HG03066 (cell line): ENCODE measurements around the gene PHACTR3.

ENCODE experiments used
- ATAC-seq: cut with Tn5 transposase; IDR thresholded peaks from one replicate; pipeline ENCODE4 v1.9.1; 2021; ENCODE audit warnings: low read depth; ENCODE audit not compliant: unreplicated experiment

The PHACTR3 gene

DNA sequence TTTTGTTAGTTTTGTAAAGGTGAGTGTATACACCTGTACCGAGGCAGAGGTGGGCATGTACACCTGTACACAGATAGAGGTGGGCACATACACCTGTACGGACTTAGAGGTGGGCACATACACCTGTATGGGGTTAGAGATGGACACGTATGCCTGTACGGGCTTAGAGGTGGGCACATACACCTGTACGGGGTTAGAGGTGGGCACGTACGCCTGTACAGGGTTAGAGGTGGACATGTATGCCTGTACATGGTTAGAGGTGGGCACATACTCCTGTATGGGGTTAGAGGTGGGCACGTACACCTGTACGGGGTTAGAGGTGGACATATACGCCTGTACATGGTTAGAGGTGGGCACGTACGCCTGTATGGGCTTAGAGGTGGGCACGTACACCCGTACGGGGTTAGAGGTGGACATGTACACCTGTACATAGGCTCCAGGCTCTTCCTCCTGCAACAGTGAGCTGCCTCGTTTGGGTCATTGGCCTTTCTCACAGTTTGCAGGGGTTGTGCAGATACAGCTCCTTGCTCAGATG is 63.7 kb downstream of the PHACTR3 start:
- ATAC-seq = no peak

DNA sequence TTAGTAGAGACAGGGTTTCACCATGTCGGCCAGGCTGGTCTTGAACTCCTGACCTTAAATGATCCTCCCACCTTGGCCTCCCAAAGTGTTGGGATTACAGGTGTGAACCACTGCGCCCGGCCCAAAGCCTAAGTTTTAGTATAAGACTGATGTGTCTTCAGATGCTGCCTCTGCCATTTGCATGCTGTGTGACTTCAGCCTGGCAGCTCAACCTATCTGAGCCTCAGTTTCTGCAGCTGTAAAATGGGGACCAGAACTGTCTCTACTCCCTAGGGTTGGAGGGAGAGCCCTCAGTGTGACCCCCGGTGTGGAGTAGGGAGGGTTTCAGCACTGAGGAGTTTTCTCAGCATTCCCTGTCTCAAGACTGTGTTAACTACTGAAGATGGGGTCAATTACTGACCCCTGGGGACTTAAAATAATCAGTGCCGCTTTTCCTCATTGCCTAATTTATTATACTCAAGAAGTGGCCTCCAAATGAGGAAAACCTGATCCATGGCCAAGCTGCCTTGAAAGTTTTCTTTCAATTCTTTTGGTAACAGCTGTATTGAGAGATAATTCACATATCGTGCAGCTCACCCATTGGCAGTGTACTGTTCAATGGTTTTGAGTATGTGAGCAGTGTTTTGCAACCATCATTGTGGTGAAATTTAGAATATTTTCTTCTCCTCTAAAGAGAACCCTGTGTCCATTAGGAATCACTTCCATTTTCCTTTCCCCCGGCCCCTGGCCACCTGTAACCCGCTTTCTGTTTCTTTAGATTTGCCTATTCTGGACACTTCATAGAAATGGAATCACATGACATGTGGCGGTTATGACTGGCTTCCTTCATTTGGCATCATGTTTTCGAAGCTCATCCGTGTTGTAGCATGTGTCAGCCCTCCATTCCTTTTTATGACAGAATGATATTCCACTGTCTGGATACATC is 64.8 kb downstream of the PHACTR3 start:
- no peak for ATAC-seq

DNA sequence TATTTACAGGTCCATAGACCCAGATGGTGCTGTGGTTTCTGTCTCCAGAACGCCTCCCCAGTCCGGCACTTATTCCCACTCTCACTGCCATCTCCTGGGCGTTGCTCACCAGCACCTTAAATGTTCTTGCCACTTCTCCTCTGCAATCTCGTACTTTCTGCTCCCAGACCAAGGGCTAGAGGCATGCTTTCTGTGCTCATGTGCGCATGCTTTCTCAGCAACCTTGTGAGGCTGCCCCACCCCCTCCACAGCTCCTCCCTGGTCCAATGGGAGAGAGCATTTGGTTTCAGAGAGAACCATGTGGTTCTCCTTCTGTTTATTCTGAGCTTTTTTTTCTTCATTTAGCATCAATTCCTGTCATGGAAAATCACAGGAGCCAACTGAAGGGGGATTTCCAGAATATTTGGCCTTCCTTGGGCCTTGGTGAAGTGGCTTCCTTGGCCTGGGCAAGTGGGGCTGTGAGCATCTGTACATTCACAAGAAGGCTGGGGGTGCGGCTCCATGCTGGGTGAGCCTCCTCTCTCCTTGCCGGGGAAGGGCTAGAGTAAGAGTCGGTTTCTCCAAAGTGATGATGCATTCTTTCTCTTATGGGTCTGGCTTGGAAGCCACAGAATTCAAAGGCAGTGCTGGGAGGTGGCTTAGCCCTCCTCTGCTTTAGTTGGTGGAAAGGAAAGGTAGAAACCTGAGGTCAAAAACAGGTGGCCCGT is 66.6 kb downstream of the PHACTR3 start:
- no peak for ATAC-seq

DNA sequence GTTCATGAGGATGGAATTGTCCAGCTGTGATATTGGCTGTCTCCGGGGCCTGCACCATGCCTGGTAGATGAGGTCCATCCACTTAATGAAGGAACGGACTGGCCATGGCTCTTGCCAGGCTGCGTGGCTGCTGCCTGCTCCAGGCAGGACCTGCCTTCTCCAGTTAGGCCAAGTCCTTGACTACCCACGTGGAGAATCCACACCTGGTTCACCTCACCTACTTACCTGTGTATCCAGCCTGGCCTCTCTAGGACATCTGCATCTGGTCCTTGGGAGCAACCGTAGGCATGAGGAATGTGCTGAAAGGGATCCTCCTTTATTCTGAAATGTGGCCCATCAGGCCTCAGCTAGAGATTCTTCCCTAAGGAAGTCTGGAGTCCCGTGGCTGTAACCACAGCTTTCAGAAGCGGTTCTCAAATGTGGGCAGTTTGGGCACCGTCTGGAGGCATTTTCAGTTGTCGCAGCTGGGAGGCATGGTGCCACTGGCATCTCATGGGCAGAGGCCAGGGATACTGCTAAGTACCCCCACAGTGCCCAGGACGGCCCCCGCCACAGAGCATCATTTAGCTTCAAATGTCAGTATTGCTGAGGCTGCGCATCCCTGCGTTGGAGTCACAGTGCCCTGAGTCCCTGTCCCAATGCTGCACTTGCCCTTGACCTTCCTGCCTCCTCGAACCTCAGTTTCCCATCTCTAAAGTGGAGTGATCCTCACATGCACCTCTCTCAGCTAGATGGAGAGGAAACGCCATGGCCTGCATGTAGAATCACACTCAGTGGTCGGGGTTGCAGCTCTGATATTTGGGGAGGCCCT is 67.5 kb downstream of the PHACTR3 start:
- ATAC-seq = no peak

DNA sequence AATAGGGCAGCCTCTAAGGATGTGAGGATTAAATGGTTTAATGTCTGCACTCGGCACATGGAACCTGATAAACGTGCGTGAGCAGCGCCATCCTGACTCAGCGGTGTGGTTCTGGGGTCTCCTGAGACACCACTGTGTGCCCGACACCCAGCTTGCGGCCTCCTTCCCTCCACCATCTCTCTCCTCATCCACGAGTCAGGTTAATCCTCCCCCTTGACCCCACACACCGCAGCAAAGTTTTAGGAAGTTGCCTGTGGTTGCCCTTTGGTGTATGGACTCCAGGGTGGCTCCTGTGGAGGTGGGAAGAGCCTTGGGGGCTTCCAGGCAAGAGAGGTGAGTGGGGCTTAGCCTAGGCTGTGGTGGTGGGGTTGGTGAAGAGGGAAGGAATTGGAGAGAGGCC is 68.2 kb downstream of the PHACTR3 start:
- no peak for ATAC-seq

DNA sequence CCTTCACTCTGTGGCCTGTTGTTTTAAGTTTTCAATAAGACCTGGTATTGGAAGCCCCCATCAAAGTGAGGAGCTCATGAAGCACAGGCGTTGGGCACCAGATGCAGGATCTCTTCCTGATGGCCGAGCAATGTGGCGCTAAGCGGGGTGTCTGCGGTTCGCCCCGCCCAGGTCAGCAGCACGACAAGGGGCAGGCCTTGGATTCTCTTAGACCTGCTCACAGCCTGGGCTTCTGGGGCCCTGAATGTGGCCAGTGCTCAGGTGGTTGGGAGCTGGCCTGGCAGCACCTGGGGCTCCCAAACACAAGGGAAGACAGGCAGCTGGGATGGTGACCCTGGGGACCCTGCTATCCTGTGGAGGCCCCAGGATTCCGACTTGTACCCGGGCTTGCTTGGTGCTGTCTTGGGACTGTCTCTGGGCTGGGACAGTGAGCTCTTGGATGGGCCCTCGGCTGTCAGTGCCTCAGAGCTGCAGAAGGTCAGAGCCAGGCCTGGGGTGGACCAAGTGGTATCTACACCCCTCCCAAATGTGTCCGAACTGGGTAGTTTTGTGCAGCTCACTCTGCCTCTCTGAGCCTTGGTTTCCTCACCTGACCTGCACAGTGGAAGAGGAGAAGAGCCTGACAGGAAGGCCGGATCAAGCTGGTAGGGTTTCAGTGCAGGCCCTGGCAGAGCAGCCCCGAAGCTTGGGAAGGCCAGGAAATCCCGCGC is 69.1 kb downstream of the PHACTR3 start:
- ATAC-seq = no peak

DNA sequence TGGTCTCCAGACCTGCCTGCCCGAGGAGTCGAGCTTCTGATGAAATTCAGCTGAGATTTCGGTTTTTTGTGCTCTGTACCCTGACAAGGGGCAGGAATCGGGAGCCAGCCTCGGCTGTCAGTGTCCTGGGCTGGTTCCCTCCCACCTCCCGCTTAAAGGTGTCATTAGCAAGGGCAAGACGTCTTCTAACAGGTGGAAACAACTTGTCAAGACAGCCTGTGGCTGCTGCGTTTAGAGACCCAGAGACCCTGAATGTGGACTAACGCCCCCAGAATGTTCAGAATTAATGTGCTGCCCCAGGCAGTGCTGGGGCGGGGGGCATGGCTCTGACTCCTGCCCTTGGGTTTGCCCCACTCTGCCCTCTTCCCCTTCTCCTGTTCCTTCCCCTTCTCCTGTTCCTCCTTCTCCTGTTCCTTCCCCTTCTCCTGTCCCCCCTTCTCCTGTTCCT is 69.7 kb downstream of the PHACTR3 start:
- no peak for ATAC-seq

DNA sequence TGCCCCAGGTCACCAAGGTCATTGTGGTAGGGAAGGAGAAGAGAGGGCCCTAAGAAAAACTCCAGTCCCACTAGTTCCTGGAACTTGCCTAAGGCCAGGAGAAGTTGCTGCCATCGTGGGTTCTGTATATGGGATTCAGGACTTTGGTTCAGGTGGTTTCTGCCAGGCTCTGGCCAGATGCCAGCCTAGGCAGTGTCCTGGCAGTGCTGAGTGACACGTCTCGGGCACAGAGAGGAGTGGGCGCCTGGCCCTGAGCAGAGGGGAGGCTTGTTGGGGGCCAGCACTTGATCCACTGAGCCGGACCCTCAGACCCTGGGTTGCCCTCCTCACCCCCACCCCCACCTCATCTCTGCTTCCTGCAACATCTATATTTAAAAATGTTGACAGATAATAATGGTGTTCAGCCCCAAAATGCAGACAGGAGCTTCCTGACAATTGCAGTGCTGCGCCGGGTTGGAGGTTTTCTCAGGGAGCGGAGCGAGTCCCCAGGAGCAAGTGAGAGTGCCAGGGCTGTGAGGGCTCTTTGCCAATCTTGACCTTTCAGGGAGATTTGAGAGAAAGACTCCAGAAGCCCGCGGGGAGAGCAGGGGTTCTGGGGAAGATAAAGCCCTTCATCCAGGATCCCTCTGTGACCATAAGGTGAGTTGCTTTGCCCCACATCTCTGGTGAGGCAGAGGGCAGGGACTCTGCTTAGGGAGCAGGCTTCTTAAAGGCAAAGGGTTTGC is 71.9 kb downstream of the PHACTR3 start:
- no peak for ATAC-seq

DNA sequence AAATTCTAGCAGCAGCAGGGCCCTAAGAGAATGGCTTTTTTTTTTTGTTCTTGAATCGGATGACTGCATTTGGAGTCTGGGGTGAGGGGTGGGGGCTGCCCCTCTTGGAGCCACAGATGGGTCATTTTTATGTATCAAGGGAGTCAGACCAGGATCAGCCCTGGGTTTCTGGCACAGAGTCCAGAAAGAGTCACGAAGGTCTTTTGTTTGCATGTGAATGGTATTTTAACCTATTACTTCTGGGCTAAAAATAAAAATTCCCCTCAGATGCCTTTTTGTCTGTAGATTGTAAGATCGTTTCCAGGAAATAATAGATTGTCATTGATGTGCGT is 72.5 kb downstream of the PHACTR3 start:
- no peak for ATAC-seq

DNA sequence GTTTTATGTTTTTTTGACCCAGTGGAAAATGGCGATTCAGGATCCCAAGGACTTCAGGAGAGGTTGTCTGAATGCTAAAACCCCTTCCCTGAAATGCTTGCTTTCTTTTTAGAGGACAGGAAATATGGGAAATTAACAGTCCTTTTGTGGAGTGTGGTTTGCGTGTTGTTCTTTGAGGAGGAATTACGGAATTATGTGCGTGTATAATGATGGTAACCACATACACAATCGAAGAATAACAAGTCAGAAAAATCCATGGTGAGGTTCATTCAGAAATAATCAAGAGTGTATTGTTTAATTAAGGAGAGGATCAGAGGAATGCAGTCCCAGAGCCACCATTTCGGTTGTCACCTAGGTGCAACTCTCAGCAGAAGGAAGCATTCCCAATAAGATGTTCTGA is 73.2 kb downstream of the PHACTR3 start:
- ATAC-seq = no peak

DNA sequence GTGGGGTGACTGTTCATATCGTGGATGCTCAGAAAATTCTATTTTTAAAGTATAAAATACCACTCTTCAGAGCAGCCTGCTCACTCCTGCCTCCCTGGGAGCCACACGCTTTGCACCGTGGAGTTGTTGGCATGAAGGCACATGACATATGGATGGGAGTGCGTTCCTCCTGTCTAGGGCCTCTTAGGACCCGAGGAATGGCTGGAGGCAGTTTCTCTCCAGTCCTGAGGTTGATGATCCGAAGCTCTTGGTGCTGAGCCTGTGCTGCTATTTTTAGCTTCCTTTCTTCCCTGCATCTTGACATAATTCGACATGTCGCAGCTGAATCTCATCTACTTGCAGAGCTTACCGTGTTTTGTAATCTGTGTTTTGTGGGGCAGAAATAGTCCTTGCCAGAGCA is 73.9 kb downstream of the PHACTR3 start:
- no peak for ATAC-seq

DNA sequence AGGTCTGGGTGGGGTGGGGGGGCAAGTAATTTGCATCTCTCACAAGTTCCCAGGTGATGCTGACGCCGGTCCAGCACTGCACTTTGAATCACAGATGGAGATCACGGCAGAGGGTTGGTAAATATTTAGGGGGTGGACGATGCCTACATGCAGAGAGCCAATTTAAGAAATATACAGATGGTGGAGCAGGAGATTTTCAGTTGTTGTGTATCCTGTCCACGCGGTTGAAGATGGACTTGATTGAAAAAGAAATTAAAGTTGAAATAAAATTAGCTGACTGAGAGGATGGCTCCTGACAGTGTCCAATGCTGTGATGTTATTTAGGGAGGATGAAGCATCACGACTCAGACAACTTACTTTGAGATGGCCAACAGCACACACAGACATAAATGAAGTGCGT is 74.6 kb downstream of the PHACTR3 start:
- no peak for ATAC-seq

DNA sequence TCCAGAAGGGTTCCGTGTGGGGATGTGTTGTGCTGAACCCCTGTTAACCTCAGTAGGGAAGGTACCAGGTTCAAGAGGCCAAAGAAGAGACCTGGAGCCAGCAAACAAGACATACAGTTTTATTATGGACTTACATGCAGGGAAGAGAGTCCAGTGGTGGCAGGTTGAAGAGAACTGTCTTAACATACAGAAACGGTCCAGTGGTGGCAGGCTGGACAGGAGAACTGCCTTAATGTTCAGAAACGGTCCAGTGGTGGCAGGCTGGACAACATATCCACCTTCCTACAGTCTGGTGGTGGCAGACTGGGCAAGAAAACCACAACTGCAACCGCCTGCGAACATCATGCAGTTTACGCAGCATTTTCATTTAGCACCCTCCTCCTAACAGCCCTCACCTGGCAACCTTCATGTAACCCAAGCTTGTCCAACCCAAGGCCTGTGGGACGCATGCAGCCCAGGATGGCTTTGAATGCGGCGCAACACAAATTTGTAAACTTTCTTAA is 75.9 kb downstream of the PHACTR3 start:
- no peak for ATAC-seq

DNA sequence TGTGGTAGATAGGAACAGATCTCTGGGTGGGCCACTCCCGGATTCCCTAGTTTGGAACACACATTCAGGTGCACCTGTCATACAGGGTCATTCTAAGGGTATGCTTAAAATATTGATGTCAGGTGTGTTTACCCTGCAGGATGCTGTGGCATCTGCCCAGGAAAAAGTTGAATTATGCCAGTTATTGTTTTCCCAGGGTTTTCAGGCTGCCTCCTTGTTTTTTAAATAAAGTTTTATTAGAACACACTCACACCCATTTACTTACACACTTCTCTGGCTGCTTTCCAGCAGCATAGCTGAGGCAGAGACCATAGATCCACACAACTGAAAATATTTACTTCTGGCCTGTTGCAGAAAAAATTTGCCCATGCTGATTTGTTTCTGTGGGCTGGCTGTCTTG is 76.5 kb downstream of the PHACTR3 start:
- ATAC-seq = no peak

DNA sequence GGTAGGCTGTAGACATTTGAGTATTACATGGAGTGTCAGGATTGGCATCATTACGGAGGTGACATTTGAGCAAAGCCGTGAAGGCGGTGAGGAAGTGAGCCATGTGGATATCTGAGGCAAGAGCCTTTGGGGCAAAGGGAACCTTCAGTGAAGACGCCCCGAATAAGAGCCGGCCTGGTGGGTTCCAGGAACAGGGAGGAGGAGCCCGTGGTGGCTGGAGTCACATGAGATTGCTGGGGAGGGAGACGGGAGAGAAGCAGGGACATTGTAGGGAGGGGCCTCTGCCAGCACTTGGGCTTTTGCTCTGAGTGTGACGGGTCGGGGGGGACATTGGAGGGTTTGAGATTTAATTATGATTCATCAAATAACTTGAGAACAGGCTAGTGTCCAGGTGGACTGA is 78.3 kb downstream of the PHACTR3 start:
- ATAC-seq = no peak

DNA sequence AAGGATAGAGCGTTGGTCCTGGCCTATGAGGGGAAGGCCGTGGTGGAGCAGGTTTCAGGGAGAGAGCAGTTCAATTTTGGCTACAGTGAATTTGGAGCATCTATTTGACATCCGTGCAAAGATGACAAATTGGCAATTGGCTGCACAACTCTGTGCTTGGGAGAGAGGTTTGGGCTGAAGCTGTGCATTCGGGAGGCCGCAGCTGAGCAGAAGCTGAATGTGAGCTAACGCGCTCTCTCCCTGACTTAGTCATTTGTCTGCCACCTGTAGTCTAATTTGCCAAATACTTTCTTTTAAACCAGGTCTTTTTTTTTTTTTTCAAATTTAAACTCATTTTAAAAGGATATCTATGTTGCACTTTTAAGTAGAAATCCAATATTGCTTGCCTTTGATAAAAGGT is 78.8 kb downstream of the PHACTR3 start:
- no peak for ATAC-seq

DNA sequence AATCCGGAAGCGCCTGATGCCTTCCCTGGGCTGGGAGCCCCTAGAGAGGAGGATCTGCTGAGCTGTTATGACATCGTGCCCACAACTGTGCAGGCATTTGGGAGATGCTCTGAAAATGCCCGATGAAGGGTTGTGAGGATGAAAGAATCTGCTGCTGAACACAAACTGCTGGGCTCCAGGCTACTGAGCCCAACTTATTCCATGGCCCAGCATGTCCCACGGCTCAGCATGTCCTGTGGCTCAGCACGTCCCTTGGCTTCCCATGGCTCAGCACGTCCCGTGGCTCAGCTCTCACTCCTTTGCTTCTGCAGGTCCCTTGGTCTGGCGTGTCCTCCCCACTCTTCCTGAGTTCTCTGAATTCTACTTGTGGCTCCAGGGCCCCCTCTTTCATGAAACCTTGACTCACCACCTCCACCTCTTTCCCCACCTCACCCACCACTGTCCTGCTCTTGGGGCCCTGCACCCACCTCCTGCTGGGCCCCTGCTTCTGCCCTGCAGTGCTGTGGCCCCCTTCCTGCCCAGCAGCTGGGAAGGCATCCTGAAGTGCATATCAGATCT is 80.4 kb downstream of the PHACTR3 start:
- no peak for ATAC-seq

DNA sequence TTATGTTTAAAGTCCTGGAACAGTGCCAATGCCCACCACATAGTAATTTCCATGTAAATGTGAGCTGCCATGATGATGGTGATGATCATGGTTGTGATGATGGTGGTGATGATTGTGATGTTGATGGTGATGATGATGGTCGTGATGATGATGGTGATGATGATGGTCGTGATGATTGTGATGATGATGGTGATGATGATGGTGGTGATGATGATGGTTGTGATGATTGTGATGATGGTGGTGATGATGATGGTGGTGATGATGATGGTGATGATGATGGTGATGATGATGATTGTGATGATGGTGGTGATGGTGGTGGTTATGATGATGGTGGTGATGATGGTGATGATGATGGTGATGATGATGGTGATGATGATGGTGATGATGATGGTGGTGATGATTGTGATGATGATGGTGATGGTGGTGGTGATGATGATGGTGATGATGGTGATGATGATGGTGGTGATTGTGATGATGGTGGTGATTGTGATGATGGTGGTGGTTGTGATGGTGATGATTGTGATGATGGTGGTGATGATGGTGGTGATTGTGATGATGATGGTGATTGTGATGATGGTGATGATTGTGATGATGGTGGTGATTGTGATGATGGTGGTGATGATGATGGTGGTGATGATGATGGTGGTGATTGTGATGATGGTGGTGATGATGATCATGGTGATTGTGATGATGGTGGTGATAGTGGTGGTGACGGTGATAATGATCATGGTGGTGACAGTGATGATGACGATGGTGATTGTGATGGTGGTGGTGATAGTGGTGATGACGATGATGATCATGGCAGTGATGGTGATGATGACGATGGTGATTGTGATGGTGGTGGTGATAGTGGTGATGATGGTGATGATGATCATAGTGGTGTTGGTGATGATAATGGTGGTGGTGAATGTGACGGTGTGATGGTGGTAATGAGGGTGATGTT is 82.3 kb downstream of the PHACTR3 start:
- no peak for ATAC-seq
